ENCODE measurements around the gene CYP27B1.
"Not testable (repeated sequence)": the region's sequence is repeated elsewhere in the genome, so short reads cannot be mapped to it uniquely, and the experiment has no call there.

Gene CYP27B1

GRCh38 chr12:57783861-57784260, 17.0 kb upstream of the CYP27B1 start:
- no peak for DNase-seq (ENCODE audit: low read depth)

- DNase-seq (ENCODE audit: low read depth): no peak
Measured at GRCh38 chr12:57783466-57783801, 16.6 kb upstream of the CYP27B1 start.

- peak; percentile 89 for DNase-seq (ENCODE audit: low read depth)
Measured at GRCh38 chr12:57782608-57783465, 16.0 kb upstream of the CYP27B1 start, which contains the start of gene TSFM. Gene TSFM, plus strand, starts transcription at chr12:57782787. Its CDS starts 15 bp downstream, at chr12:57782802.

DNA sequence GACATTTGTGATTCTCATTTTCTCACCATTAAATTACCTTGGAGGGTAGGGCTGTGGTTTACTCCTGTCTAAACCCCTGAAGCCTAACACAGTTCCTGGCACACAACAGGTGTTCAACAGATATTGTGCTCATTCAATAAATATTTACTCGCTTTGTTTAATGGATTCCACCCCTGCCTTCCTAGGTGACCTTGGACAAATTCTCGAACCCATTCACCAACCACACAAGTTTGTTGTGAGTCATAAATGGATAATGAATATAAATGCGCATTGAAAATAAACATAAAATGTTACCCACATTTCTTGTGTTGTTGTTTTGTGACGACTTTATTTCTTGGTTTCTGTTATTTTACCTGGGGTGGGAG, 15.3 kb upstream of the CYP27B1 start:
- DNase-seq (ENCODE audit: low read depth): no peak

- DNase-seq (ENCODE audit: low read depth): no peak
Measured at GRCh38 chr12:57781801-57782200, 14.9 kb upstream of the CYP27B1 start.

DNA sequence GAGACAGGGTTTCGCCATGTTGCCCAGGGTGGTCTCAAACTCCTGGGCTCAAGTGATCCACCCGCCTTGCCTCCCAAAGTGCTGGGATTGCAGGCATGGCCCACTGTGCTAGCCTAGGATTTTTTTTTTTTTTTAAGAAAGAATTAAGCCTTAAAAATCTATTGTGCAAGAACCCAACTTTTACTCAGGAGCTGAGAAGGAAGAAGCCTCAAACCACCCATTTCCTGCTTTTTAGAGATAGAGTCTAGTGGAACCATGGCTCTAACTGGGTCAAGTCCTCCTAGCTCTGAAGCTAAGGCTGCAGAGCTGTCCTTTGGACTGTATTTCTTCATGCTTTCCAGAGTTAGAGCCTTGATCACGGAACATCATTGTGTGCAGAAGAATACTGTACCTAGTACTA, 14.4 kb upstream of the CYP27B1 start:
- DNase-seq (ENCODE audit: low read depth): no peak

DNA sequence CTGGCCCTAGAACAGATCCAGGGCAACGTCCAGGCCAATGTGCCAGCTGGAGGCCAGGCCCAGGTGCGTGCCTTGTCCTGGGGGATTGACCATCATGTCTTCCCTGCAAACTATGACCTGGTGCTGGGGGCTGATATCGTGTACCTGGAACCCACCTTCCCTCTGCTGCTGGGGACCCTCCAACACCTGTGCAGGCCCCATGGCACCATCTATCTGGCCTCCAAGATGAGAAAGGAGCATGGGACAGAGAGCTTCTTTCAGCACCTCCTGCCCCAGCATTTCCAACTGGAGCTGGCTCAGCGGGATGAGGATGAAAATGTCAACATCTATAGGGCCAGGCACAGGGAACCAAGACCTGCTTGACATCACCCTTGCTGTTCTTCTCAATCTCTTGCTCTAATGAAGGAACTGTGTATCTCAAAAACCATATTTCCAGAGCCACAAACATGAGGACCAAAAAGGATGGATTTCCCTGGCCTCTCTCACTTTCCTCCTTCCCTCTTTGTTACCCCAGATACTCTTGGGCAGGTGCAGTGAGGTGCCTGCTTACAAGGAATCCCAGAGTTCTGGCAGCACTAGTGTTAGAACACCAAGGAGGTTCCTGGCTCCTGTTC, 13.5 kb upstream of the CYP27B1 start:
- DNase-seq (ENCODE audit: low read depth): no peak

- DNase-seq (ENCODE audit: low read depth): no peak
Measured at GRCh38 chr12:57779736-57780135, 12.9 kb upstream of the CYP27B1 start.

DNA sequence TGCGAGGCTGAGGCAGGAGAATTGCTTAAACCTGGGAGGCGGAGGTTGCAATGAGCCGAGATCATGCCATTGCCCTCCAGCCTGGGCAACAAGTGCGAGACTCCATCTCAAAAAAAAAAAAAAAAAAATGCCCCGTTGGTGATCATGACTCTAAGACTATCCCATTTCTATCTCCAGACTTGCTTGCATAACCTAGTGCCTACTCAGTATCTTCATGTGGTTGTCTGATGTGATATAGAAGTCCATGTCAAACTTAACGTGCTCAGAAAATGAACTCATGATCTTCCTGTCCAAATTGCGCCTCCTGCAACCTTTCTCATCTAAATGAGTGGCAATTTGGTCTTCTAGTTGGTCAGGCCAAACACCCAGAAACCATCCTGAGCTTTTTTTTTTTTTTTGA, 11.0 kb upstream of the CYP27B1 start:
- DNase-seq (ENCODE audit: low read depth): no peak

GRCh38 chr12:57777367-57777766, 10.5 kb upstream of the CYP27B1 start:
- no peak for DNase-seq (ENCODE audit: low read depth)

GRCh38 chr12:57776247-57776587, 9.3 kb upstream of the CYP27B1 start:
- no peak for DNase-seq (ENCODE audit: low read depth)

DNA sequence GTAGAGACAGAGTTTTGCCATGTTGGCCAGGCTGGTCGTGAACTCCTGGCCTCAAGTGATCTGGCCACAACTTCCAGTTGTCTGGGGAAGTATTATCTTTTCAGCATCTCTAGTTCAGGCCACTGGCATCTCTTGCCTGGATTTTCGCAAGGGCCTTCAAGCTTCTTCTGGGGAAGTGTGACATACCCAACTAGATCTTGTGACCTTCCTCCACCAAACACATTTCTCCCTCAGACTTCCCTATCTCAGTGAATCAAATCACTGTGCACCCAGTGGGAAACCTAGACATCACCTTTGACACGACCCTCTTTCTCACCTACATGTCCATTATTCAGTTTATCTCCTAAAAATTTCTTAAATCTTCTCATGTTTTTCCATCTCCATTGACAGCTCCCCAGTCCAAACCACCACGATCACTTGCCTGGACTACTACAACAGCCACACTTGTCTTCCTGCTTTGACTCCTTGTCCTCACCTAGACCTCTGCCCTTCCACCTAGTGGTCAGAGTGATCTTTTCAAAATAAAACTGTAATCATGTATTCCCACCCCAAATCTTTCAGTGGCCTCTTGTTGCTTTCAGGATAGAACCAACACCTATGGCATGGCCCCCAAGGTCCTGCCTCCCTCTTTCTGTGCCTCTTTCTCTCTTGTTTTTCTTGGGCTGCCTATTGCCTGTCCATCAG, 8.8 kb upstream of the CYP27B1 start:
- no peak for DNase-seq (ENCODE audit: low read depth)

- no peak for DNase-seq (ENCODE audit: low read depth)
Measured at GRCh38 chr12:57775044-57775443, 8.2 kb upstream of the CYP27B1 start.

GRCh38 chr12:57774634-57775033, 7.8 kb upstream of the CYP27B1 start:
- not testable (repeated sequence) for DNase-seq (ENCODE audit: low read depth)

DNA sequence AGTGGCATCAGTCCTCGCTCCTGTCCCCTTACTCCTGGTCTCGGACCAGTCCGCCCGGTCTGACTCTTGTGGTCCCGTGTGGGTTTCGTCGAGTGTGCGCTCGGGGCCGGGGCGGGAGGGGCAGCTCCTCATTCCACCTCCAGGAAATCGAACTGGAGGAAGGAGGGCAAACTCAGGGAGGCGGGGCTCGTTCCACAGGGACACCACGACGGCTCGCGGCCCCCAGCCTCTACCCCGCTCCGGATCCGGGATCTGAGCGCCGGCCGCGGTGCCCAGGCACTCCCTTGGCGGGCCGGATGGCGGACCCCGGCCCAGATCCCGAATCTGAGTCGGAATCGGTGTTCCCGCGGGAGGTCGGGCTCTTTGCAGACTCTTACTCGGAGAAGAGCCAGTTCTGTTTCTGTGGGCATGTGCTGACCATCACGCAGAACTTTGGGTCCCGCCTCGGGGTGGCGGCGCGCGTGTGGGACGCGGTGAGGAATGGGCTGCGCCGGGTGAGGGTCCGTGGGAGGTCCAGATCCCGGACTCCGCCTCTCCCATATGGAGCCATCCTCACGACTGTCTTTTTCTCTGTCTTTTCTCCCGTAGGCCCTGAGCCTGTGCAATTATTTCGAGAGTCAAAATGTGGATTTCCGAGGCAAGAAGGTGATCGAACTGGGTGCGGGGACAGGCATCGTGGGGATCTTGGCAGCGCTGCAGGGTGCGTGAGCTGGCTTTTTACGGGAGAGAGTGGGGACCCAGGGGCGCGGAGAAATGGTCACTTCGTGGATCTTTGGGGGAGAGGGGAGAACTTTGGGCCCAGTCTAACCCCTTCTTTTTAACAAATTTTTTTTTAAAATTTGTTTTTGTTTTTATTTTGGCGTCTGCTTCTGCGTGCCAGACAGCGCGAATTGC, 5.8 kb upstream of the CYP27B1 start, which contains the start of gene EEF1AKMT3:
Gene EEF1AKMT3, plus strand, starts transcription at position 186 of the 894 bp plus-strand sequence. Its CDS starts 111 bp downstream, at position 297.
- no peak for DNase-seq (ENCODE audit: low read depth)

DNA sequence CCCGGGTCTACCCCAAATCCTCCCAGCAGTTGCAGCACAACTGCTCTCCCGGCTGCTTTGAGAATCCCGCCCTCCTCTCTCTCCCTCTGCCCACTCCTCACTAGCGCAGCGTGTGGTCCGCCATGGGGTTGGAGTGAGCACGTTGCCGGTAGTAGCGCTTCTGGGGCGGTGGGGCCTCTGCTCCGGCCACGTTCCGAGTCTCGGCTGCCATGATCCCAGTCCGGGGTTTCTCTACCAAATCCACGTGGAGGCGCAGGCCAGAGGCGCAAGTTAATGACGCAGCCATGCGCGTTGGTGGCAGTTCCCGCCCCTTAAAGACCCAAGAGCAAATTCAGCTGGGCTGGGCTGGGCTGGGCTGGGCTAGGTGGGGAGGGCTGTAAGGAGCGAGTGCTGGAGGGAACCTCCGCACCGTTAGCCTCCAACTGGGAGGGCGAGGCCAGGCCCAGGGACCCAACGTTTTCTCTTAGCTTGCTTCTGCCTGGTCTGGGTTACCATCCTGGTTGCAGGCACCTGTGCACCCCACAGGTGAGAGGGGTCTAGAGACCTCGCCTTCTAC, 5.1 kb upstream of the CYP27B1 start, which contains the start of gene METTL1:
Gene METTL1, minus strand, starts transcription at position 233 of the 556 bp plus-strand sequence. Its CDS starts 22 bp downstream, at position 211.
- peak; percentile 94 for DNase-seq (ENCODE audit: low read depth)

DNA sequence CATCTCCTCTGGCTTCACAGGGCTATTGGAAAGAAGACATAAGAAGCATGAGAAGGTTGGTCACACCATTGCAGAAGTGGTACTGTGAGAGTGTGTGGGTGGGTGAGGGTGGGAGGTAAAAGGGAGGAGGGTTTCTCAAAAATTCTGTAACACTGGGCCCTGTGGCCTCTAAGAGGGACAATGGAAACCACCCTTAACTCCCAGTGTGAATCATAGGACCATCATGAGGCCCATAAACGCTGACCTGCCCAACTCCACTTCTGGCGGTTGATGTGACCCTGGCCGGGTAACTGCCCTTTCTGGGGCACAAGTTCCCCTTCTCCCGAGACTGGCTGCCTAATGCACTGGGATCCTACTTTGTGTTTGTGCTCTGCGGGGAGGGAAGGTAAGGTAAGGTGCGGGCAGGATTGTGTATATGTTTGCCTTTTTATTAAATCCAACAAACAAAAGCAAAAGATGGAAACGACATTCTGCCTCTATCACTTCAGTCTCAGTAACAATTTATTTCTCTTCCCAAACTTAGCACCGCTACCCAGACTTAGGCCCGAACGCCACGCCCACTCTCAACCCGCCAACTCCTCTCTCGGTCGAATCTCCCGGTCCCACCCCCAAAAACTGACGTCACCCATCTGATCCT, 4.5 kb upstream of the CYP27B1 start:
- DNase-seq (ENCODE audit: low read depth): peak; percentile 76

- no peak for DNase-seq (ENCODE audit: low read depth)
Measured at GRCh38 chr12:57770734-57771133, 3.9 kb upstream of the CYP27B1 start.

GRCh38 chr12:57769594-57769993, 2.7 kb upstream of the CYP27B1 start:
- no peak for DNase-seq (ENCODE audit: low read depth)

DNA sequence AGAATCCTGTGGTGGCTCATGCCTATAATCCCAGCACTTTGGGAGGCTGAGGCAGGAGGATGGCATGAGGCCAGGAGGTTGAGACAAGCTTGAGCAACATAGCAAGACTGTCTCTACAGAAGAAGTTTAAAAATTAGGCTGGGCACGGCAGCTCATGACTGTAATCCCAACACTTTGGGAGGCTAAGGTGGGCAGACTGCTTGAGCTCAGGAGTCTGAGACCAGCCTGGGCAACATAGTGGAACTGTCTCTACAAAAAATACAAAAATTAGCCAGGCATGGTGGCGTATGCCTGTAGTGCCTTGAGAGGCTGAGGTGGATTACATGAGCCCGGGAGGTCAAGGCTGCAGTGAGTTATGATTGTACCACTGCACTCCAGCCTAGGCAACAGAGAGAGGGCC, 998 bp upstream of the CYP27B1 start:
- DNase-seq (ENCODE audit: low read depth): no peak

- DNase-seq (ENCODE audit: low read depth): no peak
Measured at GRCh38 chr12:57767305-57767698, 424 bp upstream of the CYP27B1 start.
